Muscle of leg (tissue), 16 donors: ENCODE measurements around the gene IZUMO3. TPM values are rescaled to one million over a fixed set of nuclear protein-coding genes. Genes with fewer than 3 reads are reported as not detected.
A peak's percentile ranks its signal among the peaks of the same experiment; 100 is the strongest.
"Not testable (repeated sequence)": the region's sequence is repeated elsewhere in the genome, so short reads cannot be mapped to it uniquely, and the experiment has no call there.

ENCODE experiments used
- DNase-seq: peaks from one replicate; pipeline ENCODE4 v3.0.0; 2013
- H3K27ac ChIP-seq: one replicate; pipeline ENCODE4 v1.5.1; 2013; ENCODE audit warnings: mild to moderate bottlenecking, low read length, control low read depth
- H3K27me3 ChIP-seq: one replicate; pipeline ENCODE4 v1.6.1; 2013; ENCODE audit warnings: low read length; ENCODE audit not compliant: control insufficient read depth, insufficient read depth
- H3K36me3 ChIP-seq: one replicate; pipeline ENCODE4 v1.6.1; 2013; ENCODE audit warnings: low read length; ENCODE audit not compliant: control insufficient read depth, insufficient read depth
- H3K4me1 ChIP-seq: one replicate; pipeline ENCODE4 v1.6.1; 2013; ENCODE audit warnings: low read length; ENCODE audit not compliant: control insufficient read depth, insufficient read depth
- H3K4me3 ChIP-seq: one replicate; pipeline ENCODE4 v1.5.1; 2013; ENCODE audit warnings: low read length, control low read depth
- H3K9me3 ChIP-seq: replicated peaks from 2 replicates; pipeline ENCODE4 v1.6.1; 2013; ENCODE audit warnings: low read depth, low read length; ENCODE audit not compliant: control insufficient read depth
- WGBS: methylation state at CpG from one replicate; pipeline ENCODE4 v1.1.5; 2013; ENCODE audit warnings: missing lambda C conversion rate; ENCODE audit not compliant: insufficient coverage; 5-methylcytosine and 5-hydroxymethylcytosine counted together
- long read RNA-seq, 11 donors: transcript quantifications; one replicate each; lab custom pipeline, GENCODE V29; 2026
- polyA plus RNA-seq, 8 donors: library from polyadenylated mRNA; unstranded; fragments of 120-200 nt; gene quantifications; one replicate each; pipeline versions ENCODE4 v1.2.1 to v1.2.3, GENCODE V29; 2013; ENCODE audit warnings: inconsistent platforms in 1 of 8, low replicate concordance in 1 of 8; ENCODE audit not compliant: insufficient read length in 8 of 8, insufficient read depth in 1 of 8
- total RNA-seq: library from RNA; stranded (reverse); fragments of 120-200 nt; gene quantifications from one replicate; pipeline ENCODE4 v1.2.4, GENCODE V29; 2013

Gene IZUMO3
- total RNA-seq (not detected), polyA plus RNA-seq (not detected)
- long read RNA-seq, donor 1: 0 reads
- long read RNA-seq, donor 2: 0 reads
- long read RNA-seq, donor 3: 0 reads
- long read RNA-seq, donor 4: 0 reads
- long read RNA-seq, donor 5: 0 reads
- long read RNA-seq, donor 6: 0 reads
- long read RNA-seq, donor 7: 0 reads
- long read RNA-seq, donor 8: 0 reads
- long read RNA-seq, donor 9: 0 reads
- long read RNA-seq, donor 10: 0 reads
- long read RNA-seq, donor 11: 0 reads

DNA sequence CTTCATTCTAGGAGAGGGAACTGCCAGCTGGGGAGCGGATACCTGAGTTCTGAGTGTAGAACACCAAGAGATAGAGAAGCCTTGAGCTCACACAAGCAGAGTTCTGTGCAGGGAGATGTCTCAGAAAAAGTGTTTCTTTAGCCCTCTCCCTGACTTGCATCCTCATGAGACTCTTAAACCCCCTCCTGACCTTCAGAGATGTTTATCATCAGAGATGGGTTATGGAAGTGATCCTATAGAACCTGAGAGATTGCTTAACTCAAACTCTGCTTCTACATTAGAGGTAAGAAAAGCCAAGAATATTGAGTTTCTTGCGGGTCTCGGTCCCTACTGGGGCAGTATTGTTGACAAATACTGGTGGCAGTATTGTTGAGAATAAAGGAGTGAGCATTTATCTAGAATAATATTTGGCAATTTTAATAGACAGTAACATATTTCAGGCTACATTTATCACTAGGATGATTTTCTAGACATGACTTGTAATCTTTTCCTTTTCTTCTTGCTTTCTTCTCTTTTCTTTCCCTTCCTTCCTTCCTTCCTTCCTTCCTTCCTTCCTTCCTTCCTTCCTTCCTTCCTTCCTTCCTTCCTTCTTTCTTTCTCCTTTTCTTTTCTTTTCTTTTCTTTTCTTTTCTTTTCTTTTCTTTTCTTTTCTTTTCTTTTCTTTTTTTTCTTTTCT, at the start of gene IZUMO3:
TSS of gene IZUMO3 (minus strand) at position 51 of the 676 bp plus-strand sequence. CDS start 248 bp downstream, outside the sequence.
- Histone ChIP-seq H3K27me3 (no peaks in the 10 kb centered on the region), H3K36me3 (no peaks in the 10 kb centered on the region), H3K9me3 (no peaks in the 10 kb centered on the region), H3K4me3 (no peak within 1 kb of the TSS), H3K4me1 (no peaks in the 10 kb centered on the region), H3K27ac (no peak within 1 kb of the TSS)
- WGBS: no CpG with 5 or more reads among the region's 3 CpGs
- no peak for DNase-seq

GRCh38 chr9:24594234-24594850, 48.6 kb upstream of the IZUMO3 start:
- Histone ChIP-seq H3K27me3 (no peaks in the 10 kb centered on the region), H3K36me3 (no peaks in the 10 kb centered on the region), H3K4me3 (no peak overlapping the region), H3K4me1 (no peaks in the 10 kb centered on the region), H3K27ac (no peak overlapping the region), H3K9me3 (no peaks in the 10 kb centered on the region)
- DNase-seq: no peak
- WGBS: 88% methylated on average over 6 of the region's 8 CpGs

- no peaks in the 10 kb centered on the region for H3K27me3 ChIP-seq
- H3K9me3 ChIP-seq: peaks cover 2% of the 10 kb centered on the region
- no peak overlapping the region for H3K4me3 ChIP-seq
- no peaks in the 10 kb centered on the region for H3K4me1 ChIP-seq
- no peaks in the 10 kb centered on the region for H3K36me3 ChIP-seq
- no CpG with 5 or more reads among the region's 1 CpG for WGBS
- no peak for DNase-seq
- no peak overlapping the region for H3K27ac ChIP-seq
Measured at GRCh38 chr9:24590432-24590831, 44.7 kb upstream of the IZUMO3 start.

DNA sequence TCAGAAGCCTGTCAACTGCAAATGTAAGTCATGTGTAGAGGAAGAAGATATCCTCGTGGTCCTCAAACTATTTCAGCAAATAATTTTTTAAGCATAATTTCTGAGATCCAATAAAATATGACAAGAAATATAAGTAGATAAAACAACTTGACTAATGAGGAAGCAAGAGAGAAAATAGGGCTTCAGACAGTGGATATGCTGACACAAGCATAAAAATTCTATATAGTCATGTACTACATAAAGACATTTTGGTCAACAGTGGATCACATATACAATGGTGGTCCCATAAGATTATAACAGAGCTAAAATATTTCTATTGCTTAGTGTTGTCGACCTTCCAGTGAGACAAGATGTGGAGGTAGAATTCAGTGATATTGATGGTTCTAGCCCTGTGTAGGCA, 42.2 kb upstream of the IZUMO3 start:
- peaks cover 2% of the 10 kb centered on the region for H3K9me3 ChIP-seq
- H3K27me3 ChIP-seq: no peaks in the 10 kb centered on the region
- H3K27ac ChIP-seq: no peak overlapping the region
- DNase-seq: no peak
- H3K36me3 ChIP-seq: no peaks in the 10 kb centered on the region
- no peak overlapping the region for H3K4me3 ChIP-seq
- no CpG with 5 or more reads among the region's 2 CpGs for WGBS
- no peaks in the 10 kb centered on the region for H3K4me1 ChIP-seq

DNA sequence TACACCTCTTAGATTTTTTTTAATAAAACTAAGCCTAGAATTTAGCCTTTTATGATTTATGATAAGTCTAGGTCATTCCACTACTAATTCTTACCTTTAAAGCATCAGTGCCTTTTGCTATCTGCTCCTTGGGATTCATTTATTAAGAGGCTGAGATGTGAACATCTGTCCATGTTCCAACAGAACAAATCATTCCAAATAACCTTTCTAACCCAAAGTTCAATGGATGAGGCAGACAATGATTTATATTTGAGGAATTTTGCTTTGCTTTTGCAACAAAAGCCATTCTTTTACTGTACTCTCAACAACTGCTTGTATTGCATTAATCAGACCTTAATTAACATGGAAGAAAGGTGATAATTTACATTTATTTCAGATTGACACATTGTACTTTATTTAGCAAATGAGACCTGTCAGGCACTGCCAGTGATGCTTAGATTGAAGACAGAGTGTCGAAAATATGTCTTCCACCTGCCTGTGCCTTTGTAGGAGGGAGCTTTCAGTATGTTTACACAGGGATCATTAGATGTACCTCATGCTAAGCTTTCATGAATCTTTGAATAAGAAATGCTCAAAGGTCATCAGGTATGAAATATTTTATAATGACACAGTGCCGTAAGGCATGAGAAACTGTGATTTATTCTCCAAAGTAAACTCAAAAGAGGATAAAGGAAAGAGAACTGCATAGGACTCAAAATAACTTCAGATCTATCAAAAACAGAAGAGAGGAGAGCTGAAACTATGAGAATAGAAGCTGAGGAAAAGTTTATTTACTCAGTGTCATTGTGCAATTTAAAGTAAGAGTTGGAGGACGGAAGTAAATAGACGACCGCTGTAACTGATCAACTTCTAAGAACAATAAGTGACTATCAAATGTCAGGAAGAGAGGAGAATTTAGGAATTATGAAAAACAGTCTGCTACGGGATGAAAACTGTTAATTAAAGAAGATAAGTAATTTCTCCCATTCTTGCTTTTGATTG, 36.7 kb upstream of the IZUMO3 start:
- Histone ChIP-seq H3K27ac (no peak overlapping the region), H3K4me1 (no peaks in the 10 kb centered on the region), H3K4me3 (no peak overlapping the region), H3K9me3 (peaks cover 2% of the 10 kb centered on the region), H3K27me3 (no peaks in the 10 kb centered on the region), H3K36me3 (no peaks in the 10 kb centered on the region)
- DNase-seq: no peak
- WGBS: 100% methylated on average over 1 of the region's 6 CpGs

GRCh38 chr9:24580005-24580404, 34.3 kb upstream of the IZUMO3 start:
- H3K4me1 ChIP-seq, H3K27me3 ChIP-seq, H3K36me3 ChIP-seq, H3K9me3 ChIP-seq, DNase-seq, H3K4me3 ChIP-seq, H3K27ac ChIP-seq: not testable (repeated sequence)
- 79% methylated on average over 17 of the region's 21 CpGs for WGBS

DNA sequence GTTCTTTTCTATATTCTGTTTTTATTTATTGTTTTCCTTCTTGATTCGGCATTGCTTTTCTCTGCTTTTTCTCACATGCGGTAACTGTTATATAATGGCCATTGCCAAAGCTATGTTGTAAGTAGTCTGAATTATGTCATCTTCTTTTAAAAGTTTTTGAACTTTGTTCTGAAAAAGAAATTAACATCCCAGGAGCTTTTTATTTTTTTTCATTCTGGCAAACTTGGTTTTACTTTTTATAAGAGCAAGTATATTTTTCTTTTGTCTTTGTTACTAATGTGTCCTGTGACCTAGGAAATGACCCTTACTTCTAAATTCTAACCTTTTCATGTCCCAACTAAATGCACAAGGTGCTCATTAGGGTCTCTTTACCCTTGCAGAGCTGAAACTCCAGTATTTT, 26.7 kb upstream of the IZUMO3 start:
- Histone ChIP-seq H3K36me3 (no peaks in the 10 kb centered on the region), H3K27ac (peak overlapping the region; percentile 73), H3K4me3 (no peak overlapping the region), H3K9me3 (no peaks in the 10 kb centered on the region), H3K4me1 (no peaks in the 10 kb centered on the region), H3K27me3 (no peaks in the 10 kb centered on the region)
- no CpG with 5 or more reads among the region's 2 CpGs for WGBS
- peak; percentile 93 for DNase-seq

GRCh38 chr9:24561957-24562356, 16.3 kb upstream of the IZUMO3 start:
- no peak overlapping the region for H3K4me3 ChIP-seq
- H3K27ac ChIP-seq: no peak overlapping the region
- H3K9me3 ChIP-seq: no peaks in the 10 kb centered on the region
- H3K36me3 ChIP-seq: no peaks in the 10 kb centered on the region
- DNase-seq: no peak
- no peaks in the 10 kb centered on the region for H3K4me1 ChIP-seq
- no peaks in the 10 kb centered on the region for H3K27me3 ChIP-seq
- WGBS: no CpG with 5 or more reads among the region's 3 CpGs

GRCh38 chr9:24553183-24553552, 7.5 kb upstream of the IZUMO3 start:
- Histone ChIP-seq H3K4me1 (no peaks in the 10 kb centered on the region), H3K27me3 (no peaks in the 10 kb centered on the region), H3K27ac (no peak overlapping the region), H3K9me3 (no peaks in the 10 kb centered on the region), H3K4me3 (no peak overlapping the region), H3K36me3 (no peaks in the 10 kb centered on the region)
- no CpG with 5 or more reads among the region's 2 CpGs for WGBS
- no peak for DNase-seq
